Tibial nerve (tissue), 4 donors: Measurements from ENCODE around the gene WAS.

Experiments
- CTCF ChIP-seq, 5 experiments: fragments of 200-600 bp in 3 of 5; fragments of 450-650 bp in 2 of 5; sonication (generic) in 3 of 5; IDR thresholded peaks; one replicate each; pipeline ENCODE4 v1.5.1; 2016 to 2019; ENCODE audit warnings: antibody characterized with exemption in 5 of 5, mild to moderate bottlenecking in 3 of 5, moderate library complexity in 2 of 5
- EP300 ChIP-seq, 2 donors: sonication (generic); formaldehyde crosslinking; IDR thresholded peaks; one replicate each; pipeline ENCODE4 v1.6.1; 2017; ENCODE audit warnings: antibody characterized with exemption in 2 of 2, mild to moderate bottlenecking in 1 of 2
- POLR2A ChIP-seq, 2 donors: fragments of 450-650 bp; IDR thresholded peaks; one replicate each; pipeline ENCODE4 v1.6.1; 2017; ENCODE audit warnings: antibody characterized with exemption in 2 of 2, mild to moderate bottlenecking in 2 of 2, moderate library complexity in 2 of 2

DNA sequence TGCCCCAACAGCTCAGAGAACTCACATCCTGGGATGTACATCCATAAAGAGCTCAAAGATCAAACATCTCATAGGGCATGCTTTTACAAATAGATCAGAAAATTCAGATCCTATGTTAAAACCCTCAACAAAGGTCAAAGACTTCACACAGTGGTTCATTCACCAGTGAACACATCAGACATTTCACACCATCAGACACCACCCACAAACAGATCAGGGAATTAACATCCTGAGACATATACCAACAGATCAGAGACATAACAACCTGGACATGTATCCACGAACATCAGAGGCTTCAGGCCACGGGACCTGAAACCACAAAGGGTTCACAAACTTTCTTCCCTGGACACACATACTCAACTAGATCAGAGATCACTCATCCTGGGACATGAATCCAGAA lies 36.4 kb downstream of the WAS start:
- TF ChIP-seq CTCF (IDR thresholded peaks at IDR 0.05), result no peak
- TF ChIP-seq POLR2A (IDR thresholded peaks at IDR 0.05), result no peak
- no peak for TF ChIP-seq EP300 (IDR thresholded peaks at IDR 0.05)
